Activated CD4-positive, alpha-beta memory T cell treated with anti-CD3 and anti-CD28 coated beads for 36 hours (primary cell): Measurements from ENCODE around the gene SLC6A6. TPM values are rescaled to one million over a fixed set of nuclear protein-coding genes. Genes with fewer than 3 reads are reported as not detected.
A peak's percentile ranks its signal among the peaks of the same experiment; 100 is the strongest.

ENCODE experiments used
- CTCF ChIA-PET: fragments of 350-600 bp; sonication (Branson Sonifier 250); formaldehyde crosslinking; loops from one replicate; lab custom pipeline; 2021; ENCODE audit warnings: antibody characterized with exemption, inconsistent platforms; lab: Charles Lee
- POLR2A ChIA-PET: fragments of 350-600 bp; sonication (Branson Sonifier 250); formaldehyde crosslinking; loops from one replicate; lab custom pipeline; 2021; ENCODE audit warnings: antibody characterized with exemption; lab: Charles Lee
- DNase-seq: peaks from one replicate; pipeline ENCODE4 v3.0.0-alpha.2; 2020
- H3K27ac Mint-ChIP-seq: one replicate; pipeline ENCODE4 v1.8.0; 2021; ENCODE audit warnings: mixed read lengths
- H3K27me3 Mint-ChIP-seq: one replicate; pipeline ENCODE4 v1.8.0; 2021; ENCODE audit warnings: mixed read lengths
- H3K36me3 Mint-ChIP-seq: one replicate; pipeline ENCODE4 v1.8.0; 2021; ENCODE audit warnings: mixed read lengths
- H3K4me1 Mint-ChIP-seq: one replicate; pipeline ENCODE4 v1.8.0; 2021; ENCODE audit warnings: low read depth, mixed read lengths
- H3K4me3 Mint-ChIP-seq: one replicate; pipeline ENCODE4 v1.8.0; 2021; ENCODE audit warnings: mild to moderate bottlenecking, mixed read lengths
- H3K9me3 Mint-ChIP-seq: one replicate; pipeline ENCODE4 v1.8.0; 2021; ENCODE audit warnings: mixed read lengths
- intact Hi-C: fragments of 100-400 bp; cut with micrococcal nuclease; formaldehyde crosslinking; loops from one replicate; pipeline ENCODE4 v1.15.1; 2023
- total RNA-seq, 2 experiments: library from RNA; stranded (reverse); gene quantifications; one replicate each; pipeline ENCODE4 v1.2.3, GENCODE V29; 2021

SLC6A6 gene
- total RNA-seq, 2 experiments from 2014 or later: 44.0 to 45.1 TPM

DNA sequence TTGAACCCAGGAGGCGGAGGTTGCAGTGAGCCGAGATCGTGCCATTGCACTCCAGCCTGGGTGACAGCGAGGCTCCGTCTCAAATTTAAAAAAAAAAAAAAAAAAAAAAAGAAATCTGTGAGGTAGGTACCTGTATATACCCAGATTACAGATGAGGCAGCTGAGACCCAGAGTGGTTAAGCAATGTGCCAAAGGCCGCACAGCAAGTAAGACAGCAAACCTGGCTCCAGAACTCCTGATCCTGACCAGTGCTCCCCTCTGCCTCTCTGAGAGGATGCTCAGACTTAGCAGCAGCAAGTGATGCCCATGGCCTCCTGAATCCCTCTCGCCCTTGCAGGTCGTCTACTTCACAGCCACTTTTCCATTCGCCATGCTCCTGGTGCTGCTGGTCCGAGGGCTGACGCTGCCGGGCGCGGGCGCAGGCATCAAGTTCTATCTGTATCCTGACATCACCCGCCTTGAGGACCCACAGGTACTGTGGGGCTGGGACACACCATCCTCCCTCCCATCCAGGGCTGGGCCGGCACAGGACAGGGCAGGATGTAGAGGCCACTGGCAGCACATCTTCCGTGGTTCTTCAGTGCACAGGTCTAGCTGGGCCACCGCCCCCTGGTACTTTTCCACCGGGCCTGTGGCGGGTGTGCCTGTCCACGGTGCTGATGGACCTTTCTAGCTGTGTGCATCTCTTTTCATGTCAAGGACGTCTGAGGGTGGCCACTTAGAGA, 63.9 kb downstream of the SLC6A6 start:
- DNase-seq: no peak
- no peaks in the 10 kb centered on the region for H3K9me3 Mint-ChIP-seq
- no peak overlapping the region for H3K27ac Mint-ChIP-seq
- H3K36me3 Mint-ChIP-seq: peaks cover 18% of the 10 kb centered on the region
- POLR2A ChIA-PET: interaction anchor here (0.6 kb wide), 1 partner anchor 181 kb away, joined by 3 read pairs; no protein-coding TSS in a partner anchor
- CTCF ChIA-PET: interaction anchor here (0.9 to 4.4 kb wide), 12 partner anchors 8 to 265 kb away, joined by 3 to 35 read pairs (median 12); partner anchors contain the start of gene SLC6A6
- H3K27me3 Mint-ChIP-seq: no peaks in the 10 kb centered on the region
- H3K4me1 Mint-ChIP-seq: peaks cover 13% of the 10 kb centered on the region
- H3K4me3 Mint-ChIP-seq: no peak overlapping the region
- intact Hi-C loops: no loop called here

DNA sequence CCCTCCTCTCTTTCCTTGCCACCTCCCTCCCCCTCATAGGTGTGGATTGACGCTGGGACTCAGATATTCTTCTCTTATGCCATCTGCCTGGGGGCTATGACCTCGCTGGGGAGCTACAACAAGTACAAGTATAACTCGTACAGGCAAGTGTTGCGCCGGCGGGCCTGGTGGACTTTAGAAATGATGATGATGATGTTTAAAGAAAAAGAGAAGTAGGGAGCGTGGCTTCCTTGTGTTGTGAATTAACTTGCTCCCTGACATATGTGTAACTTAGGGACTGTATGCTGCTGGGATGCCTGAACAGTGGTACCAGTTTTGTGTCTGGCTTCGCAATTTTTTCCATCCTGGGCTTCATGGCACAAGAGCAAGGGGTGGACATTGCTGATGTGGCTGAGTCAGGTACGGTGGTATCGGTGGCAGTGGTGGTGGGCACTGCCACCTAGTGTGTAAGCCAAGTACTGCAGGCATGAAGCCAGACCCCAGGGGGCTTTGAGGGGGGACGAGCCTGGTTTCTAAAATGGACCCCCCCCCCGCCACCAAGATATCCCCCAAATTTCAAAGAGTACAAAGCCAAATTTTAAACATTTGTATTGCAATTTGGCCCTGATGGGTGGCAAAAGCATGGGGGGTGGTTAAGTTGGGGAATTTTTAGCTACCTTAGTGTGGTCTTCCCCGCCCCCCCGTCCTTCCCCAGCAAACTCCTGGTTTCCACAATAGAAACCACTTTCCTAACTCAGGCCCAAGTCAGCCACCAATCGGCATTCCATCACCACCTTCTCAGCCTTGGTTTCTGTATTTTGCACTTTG, 65.6 kb downstream of the SLC6A6 start:
- ChIA-PET CTCF (interaction anchor here (0.7 to 4.4 kb wide), 26 partner anchors 8 to 583 kb away, joined by 3 to 35 read pairs (median 4); partner anchors contain the start of gene SLC6A6), POLR2A (no interaction called here)
- intact Hi-C loops: loop anchor here (1.0 kb wide), 2 partner anchors 207 to 265 kb away; no protein-coding TSS in a partner anchor
- DNase-seq: peak; percentile 49
- peaks cover 4% of the 10 kb centered on the region for H3K4me1 Mint-ChIP-seq
- H3K27me3 Mint-ChIP-seq: no peaks in the 10 kb centered on the region
- no peak overlapping the region for H3K27ac Mint-ChIP-seq
- no peaks in the 10 kb centered on the region for H3K9me3 Mint-ChIP-seq
- peaks cover 16% of the 10 kb centered on the region for H3K36me3 Mint-ChIP-seq
- no peak overlapping the region for H3K4me3 Mint-ChIP-seq

DNA sequence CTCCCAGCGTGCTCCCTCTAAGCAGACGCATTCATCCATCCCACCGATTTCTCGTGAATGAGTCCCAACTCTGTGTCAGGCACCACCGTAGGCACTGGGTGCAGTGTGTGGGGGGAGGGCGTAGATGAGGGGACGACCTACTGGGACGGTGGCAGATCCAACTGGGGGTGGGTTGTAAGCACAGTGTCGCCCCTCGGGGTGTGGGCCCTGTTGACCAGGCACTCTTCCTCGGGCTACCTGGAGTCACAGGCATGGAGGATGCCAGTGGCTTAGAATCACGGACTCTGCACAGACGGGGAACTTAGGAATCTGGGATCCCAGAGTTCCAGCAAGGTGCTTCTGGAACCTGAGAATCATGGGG, 66.2 kb downstream of the SLC6A6 start:
- no peaks in the 10 kb centered on the region for H3K9me3 Mint-ChIP-seq
- peaks cover 19% of the 10 kb centered on the region for H3K36me3 Mint-ChIP-seq
- peaks cover 4% of the 10 kb centered on the region for H3K4me1 Mint-ChIP-seq
- intact Hi-C loops: loop anchor here (1.0 kb wide), 2 partner anchors 207 to 265 kb away; no protein-coding TSS in a partner anchor
- H3K4me3 Mint-ChIP-seq: no peak overlapping the region
- no peak overlapping the region for H3K27ac Mint-ChIP-seq
- no peaks in the 10 kb centered on the region for H3K27me3 Mint-ChIP-seq
- CTCF ChIA-PET: interaction anchor here (0.7 to 4.4 kb wide), 20 partner anchors 10 to 583 kb away, joined by 3 to 35 read pairs (median 4); partner anchors contain the start of gene SLC6A6
- DNase-seq: no peak
- POLR2A ChIA-PET: no interaction called here

DNA sequence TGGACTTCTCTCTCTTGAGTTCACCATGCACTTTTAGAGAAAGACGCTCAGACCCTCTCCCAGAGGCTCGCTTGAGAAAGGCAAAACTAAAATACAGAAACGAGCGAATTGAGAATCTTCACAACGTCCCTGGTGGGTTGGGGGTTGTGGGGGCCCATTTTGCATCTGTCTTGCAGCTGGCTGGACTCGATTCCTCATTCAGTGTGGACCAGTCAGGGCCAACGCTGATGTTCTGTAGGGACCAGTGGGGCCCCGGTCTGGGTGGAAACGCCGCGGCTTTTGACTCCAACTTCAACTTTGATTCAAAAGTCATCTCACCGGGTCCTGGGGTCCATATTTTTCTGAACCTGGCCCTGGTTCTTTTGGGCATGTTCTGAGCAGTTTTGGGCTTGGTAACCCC, 68.1 kb downstream of the SLC6A6 start:
- Mint-ChIP-seq H3K9me3 (no peaks in the 10 kb centered on the region), H3K4me1 (peaks cover 4% of the 10 kb centered on the region), H3K4me3 (no peak overlapping the region), H3K27ac (no peak overlapping the region), H3K36me3 (peaks cover 21% of the 10 kb centered on the region), H3K27me3 (no peaks in the 10 kb centered on the region)
- no peak for DNase-seq
- intact Hi-C loops: no loop called here
- CTCF ChIA-PET: interaction anchor here (0.8 kb wide), 1 partner anchor 195 kb away, joined by 3 read pairs; no protein-coding TSS in a partner anchor
- POLR2A ChIA-PET: no interaction called here

DNA sequence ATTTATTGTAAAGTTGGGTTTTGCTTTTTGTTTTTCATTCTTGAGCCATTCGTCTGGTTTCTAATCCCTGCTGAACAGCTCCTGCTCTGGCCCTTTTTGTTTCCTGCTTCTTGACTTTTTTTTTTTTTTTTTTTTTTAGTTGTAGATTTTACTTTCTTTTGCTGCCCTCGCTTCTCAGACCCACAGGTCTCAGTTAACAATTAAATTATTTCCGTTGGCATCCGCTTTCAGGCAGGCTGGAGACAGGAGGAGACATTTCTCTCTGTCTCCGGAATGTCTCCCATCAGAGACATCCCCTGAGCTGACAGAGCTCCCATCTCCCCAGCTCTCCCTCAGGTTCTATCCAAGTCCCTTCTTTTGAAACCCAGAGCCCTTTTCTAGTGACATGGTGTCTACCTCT, 68.6 kb downstream of the SLC6A6 start:
- peaks cover 21% of the 10 kb centered on the region for H3K36me3 Mint-ChIP-seq
- no peaks in the 10 kb centered on the region for H3K27me3 Mint-ChIP-seq
- H3K9me3 Mint-ChIP-seq: no peaks in the 10 kb centered on the region
- CTCF ChIA-PET: no interaction called here
- no peak overlapping the region for H3K4me3 Mint-ChIP-seq
- intact Hi-C loops: no loop called here
- POLR2A ChIA-PET: no interaction called here
- DNase-seq: no peak
- peaks cover 4% of the 10 kb centered on the region for H3K4me1 Mint-ChIP-seq
- H3K27ac Mint-ChIP-seq: no peak overlapping the region

DNA sequence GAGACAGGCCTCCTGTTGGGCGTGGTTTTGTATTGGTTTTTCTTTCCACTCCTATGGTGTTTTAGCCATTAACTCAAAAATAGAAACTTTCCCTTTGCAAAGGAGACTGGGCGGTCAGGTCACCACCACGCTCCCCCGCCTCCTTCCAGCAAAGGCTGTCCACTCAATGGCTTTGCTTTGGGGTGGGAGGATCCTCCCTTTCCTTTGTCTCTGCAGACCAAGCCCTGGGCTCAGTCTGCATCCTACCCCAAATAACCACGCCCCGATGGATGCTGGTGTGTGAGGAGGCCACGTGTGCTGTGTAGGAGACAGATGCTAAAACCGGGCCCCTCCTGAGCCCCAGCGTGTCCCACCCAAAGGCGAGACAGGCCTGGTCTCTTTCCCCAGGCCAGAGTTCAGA, 69.3 kb downstream of the SLC6A6 start:
- POLR2A ChIA-PET: no interaction called here

DNA sequence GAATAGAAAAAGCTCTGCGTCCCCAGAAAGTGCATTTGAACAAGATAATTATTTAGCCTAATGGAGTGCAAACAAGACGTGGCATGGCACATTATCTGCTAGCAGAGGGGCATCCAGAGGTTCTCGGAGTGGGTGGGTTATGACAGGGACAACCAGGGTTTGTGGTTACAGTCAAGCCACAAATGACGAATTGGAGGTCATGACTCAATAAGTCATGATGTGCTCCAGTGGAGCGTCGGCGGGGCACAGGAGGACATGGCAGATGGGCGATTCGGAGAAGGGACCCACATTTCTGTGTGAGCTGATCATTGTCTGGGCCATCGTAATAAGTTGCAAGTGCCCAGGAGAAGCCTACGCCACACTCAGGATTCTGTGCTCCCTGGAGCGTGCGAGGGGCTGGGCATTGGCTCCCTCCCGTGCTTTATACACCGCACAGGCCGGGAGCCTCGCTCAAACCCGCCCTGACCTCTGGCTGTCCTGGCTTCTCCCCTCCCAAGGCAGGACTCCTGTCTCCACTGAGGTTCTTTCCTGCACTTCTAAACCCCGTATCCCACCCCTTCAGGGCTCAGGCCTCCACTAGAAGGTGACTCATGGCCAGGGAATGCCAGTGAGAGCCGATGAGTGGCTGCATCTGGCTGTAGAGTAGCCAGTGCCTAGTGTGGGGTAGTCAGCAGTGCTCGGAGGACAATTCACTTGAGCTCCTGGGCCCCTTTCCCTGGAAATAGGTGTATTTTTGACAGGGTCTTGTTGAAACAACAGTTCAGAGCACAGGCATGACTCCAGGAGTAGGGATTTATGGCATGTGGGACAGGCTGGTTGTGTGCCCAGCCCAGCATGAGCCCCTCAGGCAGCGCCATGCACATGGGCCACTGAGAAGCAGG, 70.3 kb downstream of the SLC6A6 start:
- peak; percentile 28 for DNase-seq
- POLR2A ChIA-PET: no interaction called here
- peaks cover 4% of the 10 kb centered on the region for H3K4me1 Mint-ChIP-seq
- CTCF ChIA-PET: no interaction called here
- intact Hi-C loops: no loop called here
- no peak overlapping the region for H3K27ac Mint-ChIP-seq
- H3K4me3 Mint-ChIP-seq: no peak overlapping the region
- H3K27me3 Mint-ChIP-seq: no peaks in the 10 kb centered on the region
- H3K36me3 Mint-ChIP-seq: peaks cover 23% of the 10 kb centered on the region
- H3K9me3 Mint-ChIP-seq: no peaks in the 10 kb centered on the region

More for the DNA sequence above, 69.3 kb downstream of the SLC6A6 start:
- peaks cover 4% of the 10 kb centered on the region for H3K4me1 Mint-ChIP-seq
- peaks cover 21% of the 10 kb centered on the region for H3K36me3 Mint-ChIP-seq
- H3K27me3 Mint-ChIP-seq: no peaks in the 10 kb centered on the region
- no peaks in the 10 kb centered on the region for H3K9me3 Mint-ChIP-seq
- intact Hi-C loops: no loop called here
- no peak for DNase-seq
- H3K27ac Mint-ChIP-seq: no peak overlapping the region
- CTCF ChIA-PET: no interaction called here
- no peak overlapping the region for H3K4me3 Mint-ChIP-seq

DNA sequence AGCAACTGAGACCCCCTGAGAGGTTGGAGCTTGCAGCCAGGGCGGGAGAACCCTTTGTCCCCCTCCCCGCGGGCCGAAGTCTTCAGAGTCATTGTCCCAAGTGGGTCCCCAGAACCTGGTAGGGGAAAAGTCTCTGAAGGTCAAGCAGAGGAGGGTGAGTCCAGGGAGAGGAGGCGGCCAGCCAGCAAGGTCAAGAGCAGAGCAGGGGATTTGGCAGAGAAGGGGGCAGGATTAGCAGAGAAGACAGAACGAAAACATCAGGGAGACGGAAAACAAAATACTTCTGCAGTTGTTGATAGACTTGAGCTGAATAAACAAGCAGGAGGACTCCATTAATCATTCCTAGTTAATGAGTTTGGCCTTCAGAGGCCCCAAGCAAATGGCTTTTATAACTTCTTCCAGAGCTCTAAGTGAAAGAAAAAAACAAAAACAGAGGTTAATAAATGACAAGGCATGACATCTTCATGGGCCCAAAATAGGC, 71.0 kb downstream of the SLC6A6 start:
- no peak for DNase-seq
- Mint-ChIP-seq H3K36me3 (peaks cover 24% of the 10 kb centered on the region), H3K27me3 (no peaks in the 10 kb centered on the region), H3K9me3 (no peaks in the 10 kb centered on the region), H3K4me1 (peaks cover 4% of the 10 kb centered on the region), H3K27ac (no peak overlapping the region), H3K4me3 (no peak overlapping the region)
- ChIA-PET POLR2A (no interaction called here), CTCF (no interaction called here)
- intact Hi-C loops: no loop called here

DNA sequence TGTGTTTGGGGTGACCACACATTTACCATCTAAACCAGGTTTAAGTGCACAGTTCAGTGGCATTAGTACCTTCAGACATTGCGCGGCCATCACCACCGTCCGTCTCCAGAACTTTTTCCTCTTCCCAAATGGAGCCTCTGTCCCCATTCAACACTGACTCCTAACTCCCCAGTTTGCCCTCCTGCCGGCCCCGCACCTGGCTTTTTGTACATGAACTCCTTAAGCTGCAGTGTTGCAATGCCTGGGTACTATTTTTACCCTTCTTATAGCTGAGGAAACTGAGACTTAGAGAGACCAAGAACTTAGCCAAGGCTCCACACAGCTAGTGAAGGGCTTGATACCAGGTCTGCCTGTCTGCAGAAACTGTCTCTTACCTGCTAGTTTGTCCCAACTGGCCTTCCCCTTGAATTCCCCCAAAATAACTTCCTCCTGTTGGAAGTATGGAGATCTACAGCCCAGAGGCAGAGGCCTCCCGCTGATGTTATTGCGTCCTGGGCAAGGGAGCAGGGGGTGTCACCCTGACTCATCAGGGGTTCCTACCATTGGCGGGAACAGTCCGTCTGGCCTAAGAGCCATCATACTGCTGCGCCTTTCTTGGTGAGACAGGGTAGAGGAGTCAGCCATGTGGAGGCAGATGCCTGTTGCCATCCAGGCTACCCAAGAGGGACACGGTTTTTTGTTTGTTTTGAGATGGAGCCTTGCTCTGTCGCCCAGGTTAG, 72.1 kb downstream of the SLC6A6 start:
- H3K27me3 Mint-ChIP-seq: no peaks in the 10 kb centered on the region

DNA sequence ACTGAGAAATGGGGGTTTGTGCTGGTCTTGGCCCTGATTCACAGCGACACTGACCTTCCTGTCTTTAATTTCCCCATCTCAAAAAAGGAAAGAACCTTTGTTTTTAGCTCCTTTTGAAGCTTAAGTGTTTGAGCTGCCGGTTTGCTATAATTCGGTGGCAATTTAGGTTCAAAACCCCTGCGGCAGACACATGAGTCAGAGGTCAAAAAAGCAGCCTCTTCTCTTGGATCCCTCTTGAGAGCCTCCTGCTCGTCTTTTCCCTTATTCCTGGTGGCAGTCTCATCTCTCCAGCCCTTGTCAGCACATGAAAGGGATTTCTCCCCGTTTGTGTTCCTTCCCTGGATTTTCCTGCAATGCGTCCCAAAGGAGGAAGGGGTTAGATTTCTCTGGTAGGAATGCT, 73.2 kb downstream of the SLC6A6 start:
- no peak for DNase-seq
- Mint-ChIP-seq H3K4me3 (no peak overlapping the region), H3K9me3 (no peaks in the 10 kb centered on the region), H3K36me3 (peaks cover 31% of the 10 kb centered on the region), H3K27me3 (no peaks in the 10 kb centered on the region), H3K27ac (no peak overlapping the region), H3K4me1 (peaks cover 4% of the 10 kb centered on the region)
- POLR2A ChIA-PET: interaction anchor here (0.9 kb wide), 1 partner anchor 17 kb away, joined by 4 read pairs; no protein-coding TSS in a partner anchor
- CTCF ChIA-PET: interaction anchor here (0.6 to 1.5 kb wide), 3 partner anchors 8 to 446 kb away, joined by 3 to 6 read pairs (median 5); no protein-coding TSS in a partner anchor
- intact Hi-C loops: no loop called here

More for the DNA sequence above, 72.1 kb downstream of the SLC6A6 start:
- intact Hi-C loops: no loop called here
- CTCF ChIA-PET: no interaction called here
- H3K27ac Mint-ChIP-seq: no peak overlapping the region
- H3K36me3 Mint-ChIP-seq: peaks cover 32% of the 10 kb centered on the region
- POLR2A ChIA-PET: no interaction called here
- no peak overlapping the region for H3K4me3 Mint-ChIP-seq
- no peaks in the 10 kb centered on the region for H3K9me3 Mint-ChIP-seq
- DNase-seq: no peak
- H3K4me1 Mint-ChIP-seq: peaks cover 4% of the 10 kb centered on the region
